ENCODE measurements around the gene RBM12.

DNA sequence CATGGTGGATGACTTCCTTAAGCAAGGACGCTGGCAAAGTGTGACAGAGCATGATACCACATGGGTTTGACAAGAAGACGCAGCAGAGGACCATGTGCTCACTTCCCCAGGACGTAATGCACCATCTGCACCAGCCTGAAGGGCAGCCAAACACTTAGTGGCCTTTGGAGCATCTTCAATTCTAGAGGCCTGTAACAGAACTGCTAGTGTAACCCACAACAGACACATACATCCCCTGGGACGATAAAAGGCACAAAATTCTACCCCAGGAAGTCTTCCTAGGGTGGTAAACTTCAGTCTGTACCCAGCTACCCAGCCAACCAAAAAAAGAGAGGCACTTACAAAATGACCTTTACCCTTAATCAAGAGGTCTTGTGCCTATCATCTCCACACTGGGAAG is 9.2 kb upstream of the RBM12 start:
- TF ChIP-seq RAD21 (IDR thresholded peaks at IDR 0.05) (no peak), GABPA (IDR thresholded peaks at IDR 0.05 in 1 of 2, conservative IDR thresholded peaks at IDR 0.05 in 1 of 2) (no peak)
- TF ChIP-seq, protein P1, sequence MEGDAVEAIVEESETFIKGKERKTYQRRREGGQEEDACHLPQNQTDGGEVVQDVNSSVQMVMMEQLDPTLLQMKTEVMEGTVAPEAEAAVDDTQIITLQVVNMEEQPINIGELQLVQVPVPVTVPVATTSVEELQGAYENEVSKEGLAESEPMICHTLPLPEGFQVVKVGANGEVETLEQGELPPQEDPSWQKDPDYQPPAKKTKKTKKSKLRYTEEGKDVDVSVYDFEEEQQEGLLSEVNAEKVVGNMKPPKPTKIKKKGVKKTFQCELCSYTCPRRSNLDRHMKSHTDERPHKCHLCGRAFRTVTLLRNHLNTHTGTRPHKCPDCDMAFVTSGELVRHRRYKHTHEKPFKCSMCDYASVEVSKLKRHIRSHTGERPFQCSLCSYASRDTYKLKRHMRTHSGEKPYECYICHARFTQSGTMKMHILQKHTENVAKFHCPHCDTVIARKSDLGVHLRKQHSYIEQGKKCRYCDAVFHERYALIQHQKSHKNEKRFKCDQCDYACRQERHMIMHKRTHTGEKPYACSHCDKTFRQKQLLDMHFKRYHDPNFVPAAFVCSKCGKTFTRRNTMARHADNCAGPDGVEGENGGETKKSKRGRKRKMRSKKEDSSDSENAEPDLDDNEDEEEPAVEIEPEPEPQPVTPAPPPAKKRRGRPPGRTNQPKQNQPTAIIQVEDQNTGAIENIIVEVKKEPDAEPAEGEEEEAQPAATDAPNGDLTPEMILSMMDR (IDR thresholded peaks at IDR 0.05; ENCODE audit: low read depth, low read length, missing input control), result no peak

Data from liver (tissue), 3 donors.